ENCODE measurements around the gene RTP2.

Gene RTP2

DNA sequence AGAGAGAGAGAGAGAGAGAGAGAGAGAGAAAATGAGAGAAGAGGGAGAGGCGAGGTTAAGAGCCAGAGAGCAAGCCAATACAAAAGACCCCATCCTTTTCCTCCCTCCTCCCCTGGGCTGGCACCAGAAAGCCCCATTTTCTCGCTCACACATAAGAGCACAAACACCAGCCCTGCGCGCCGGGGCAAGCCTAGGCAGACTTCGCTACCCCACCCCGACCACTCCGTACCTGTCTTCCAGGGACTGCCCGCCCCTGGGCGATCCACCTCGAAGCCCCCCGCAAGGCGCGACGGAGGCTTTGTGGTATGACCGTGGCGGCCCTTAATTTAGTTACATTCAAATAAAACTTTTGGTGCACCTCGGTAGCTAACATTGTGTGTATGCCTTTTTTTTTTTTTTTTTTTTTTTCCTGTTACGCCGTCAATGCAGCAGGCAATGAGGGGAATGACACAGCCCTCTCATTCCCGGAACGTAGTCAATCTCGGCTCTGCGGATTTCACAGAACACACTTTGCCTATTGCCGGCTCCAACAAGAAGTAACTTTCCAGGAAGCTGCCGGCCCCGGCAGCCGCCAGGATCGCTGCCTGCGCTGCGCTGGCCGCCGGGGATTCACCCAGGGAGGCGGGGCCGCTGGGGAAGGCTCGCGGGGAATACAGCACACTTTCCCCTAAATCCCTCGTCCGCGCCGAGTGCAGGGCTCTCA is 35.2 kb upstream of the RTP2 start:
- Histone ChIP-seq H3K9me3 (ENCODE audit: control insufficient read depth in 1 of 2, low read length in 2 of 2) (no peaks in the 10 kb centered on the region), H3K27me3 (ENCODE audit: low read depth, low read length) (no peaks in the 10 kb centered on the region), H3K4me3 (ENCODE audit: low read depth in 1 of 2, low read length in 2 of 2) (peak overlapping the region; percentile 87 to 96), H3K27ac (ENCODE audit: low read length) (peak overlapping the region; percentile 100), H3K4me1 (ENCODE audit: control insufficient read depth in 1 of 2, insufficient read depth in 2 of 2, low read length in 2 of 2) (peaks cover 10 to 22% of the 10 kb centered on the region in 2 donors), H3K36me3 (ENCODE audit: control insufficient read depth in 1 of 2, insufficient read depth in 2 of 2, low read length in 2 of 2) (peaks cover 14 to 44% of the 10 kb centered on the region in 2 donors)

DNA sequence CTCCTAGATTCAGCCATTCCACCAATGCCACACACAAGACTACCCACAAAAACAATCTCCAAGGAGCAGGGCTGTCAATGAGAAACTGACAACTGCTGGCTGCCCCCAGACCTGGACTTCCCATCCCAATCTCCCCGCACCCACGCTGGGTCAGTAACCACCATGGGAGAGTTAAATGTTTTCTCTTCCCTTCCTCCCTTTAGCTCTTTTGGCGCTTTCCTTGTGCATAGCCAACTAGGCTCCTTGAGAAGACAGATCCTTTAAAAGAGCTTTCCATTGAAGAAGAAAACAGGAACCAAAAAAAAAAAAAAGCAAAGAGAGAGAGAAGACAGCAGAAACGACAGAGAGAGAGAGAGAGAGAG is 34.6 kb upstream of the RTP2 start:
- Histone ChIP-seq H3K4me3 (ENCODE audit: low read depth in 1 of 2, low read length in 2 of 2) (peak overlapping the region; percentile 87 to 96), H3K27ac (ENCODE audit: low read length) (peak overlapping the region; percentile 100), H3K4me1 (ENCODE audit: control insufficient read depth in 1 of 2, insufficient read depth in 2 of 2, low read length in 2 of 2) (peaks cover 5 to 24% of the 10 kb centered on the region in 2 donors), H3K27me3 (ENCODE audit: low read depth, low read length) (no peaks in the 10 kb centered on the region), H3K9me3 (ENCODE audit: control insufficient read depth in 1 of 2, low read length in 2 of 2) (no peaks in the 10 kb centered on the region), H3K36me3 (ENCODE audit: control insufficient read depth in 1 of 2, insufficient read depth in 2 of 2, low read length in 2 of 2) (peaks cover 19 to 45% of the 10 kb centered on the region in 2 donors)

GRCh38 chr3:187736418-187736871 is 34.1 kb upstream of the RTP2 start:
- H3K36me3 ChIP-seq (ENCODE audit: control insufficient read depth in 1 of 2, insufficient read depth in 2 of 2, low read length in 2 of 2), result peaks cover 24 to 46% of the 10 kb centered on the region in 2 donors
- H3K4me1 ChIP-seq (ENCODE audit: control insufficient read depth in 1 of 2, insufficient read depth in 2 of 2, low read length in 2 of 2), result peaks cover 5 to 26% of the 10 kb centered on the region in 2 donors
- H3K27ac ChIP-seq (ENCODE audit: low read length), result peak overlapping the region; percentile 100
- H3K9me3 ChIP-seq (ENCODE audit: control insufficient read depth in 1 of 2, low read length in 2 of 2), result no peaks in the 10 kb centered on the region
- peak overlapping the region; percentile 87 to 96 for H3K4me3 ChIP-seq (ENCODE audit: low read depth in 1 of 2, low read length in 2 of 2)
- no peaks in the 10 kb centered on the region for H3K27me3 ChIP-seq (ENCODE audit: low read depth, low read length)

DNA sequence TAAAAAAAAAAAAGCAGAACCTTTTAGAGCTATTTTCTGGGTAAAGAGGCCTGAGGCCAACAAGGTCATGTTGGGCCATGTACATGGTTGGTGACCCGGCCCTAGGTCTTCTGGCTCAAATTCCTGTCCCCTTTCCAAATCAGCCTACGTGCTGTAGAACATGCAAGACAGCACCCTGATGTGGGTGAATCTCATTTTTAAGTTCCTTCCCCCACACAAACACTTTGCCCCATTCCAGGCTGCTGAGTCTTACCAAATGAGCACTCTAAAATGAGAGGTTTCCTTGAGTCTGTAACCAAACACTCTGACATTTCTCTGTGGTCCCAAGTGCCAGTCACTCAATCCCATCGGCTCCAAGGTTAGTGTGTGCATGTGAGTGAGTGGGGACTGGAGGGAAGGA is 33.5 kb upstream of the RTP2 start:
- H3K4me3 ChIP-seq (ENCODE audit: low read depth in 1 of 2, low read length in 2 of 2), result peak overlapping the region; percentile 8 to 96
- no peaks in the 10 kb centered on the region for H3K27me3 ChIP-seq (ENCODE audit: low read depth, low read length)
- peaks cover 5 to 26% of the 10 kb centered on the region in 2 donors for H3K4me1 ChIP-seq (ENCODE audit: control insufficient read depth in 1 of 2, insufficient read depth in 2 of 2, low read length in 2 of 2)
- no peaks in the 10 kb centered on the region for H3K9me3 ChIP-seq (ENCODE audit: control insufficient read depth in 1 of 2, low read length in 2 of 2)
- H3K36me3 ChIP-seq (ENCODE audit: control insufficient read depth in 1 of 2, insufficient read depth in 2 of 2, low read length in 2 of 2), result peaks cover 30 to 52% of the 10 kb centered on the region in 2 donors
- H3K27ac ChIP-seq (ENCODE audit: low read length), result peak overlapping the region; percentile 100

DNA sequence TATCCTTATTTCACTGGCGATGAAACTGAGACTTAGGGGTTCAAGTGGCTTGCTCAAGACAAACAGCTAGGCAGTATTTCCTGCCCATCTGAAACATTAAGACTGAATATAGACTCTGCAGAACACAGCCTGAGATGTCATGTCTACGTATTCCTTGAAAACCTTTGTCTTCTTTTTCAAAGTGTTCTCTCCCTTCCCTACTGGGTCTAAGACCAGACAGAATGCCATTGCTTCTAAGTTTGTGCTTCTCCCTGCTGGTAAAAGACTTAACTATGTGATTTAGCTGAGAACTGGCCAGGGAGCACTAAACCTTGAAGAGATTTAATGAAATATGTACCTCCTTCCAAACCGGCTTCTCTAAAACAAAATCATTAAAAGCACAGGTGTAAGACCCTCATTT is 33.0 kb upstream of the RTP2 start:
- Histone ChIP-seq H3K9me3 (ENCODE audit: control insufficient read depth in 1 of 2, low read length in 2 of 2) (no peaks in the 10 kb centered on the region), H3K4me3 (ENCODE audit: low read depth in 1 of 2, low read length in 2 of 2) (peak overlapping the region in 1 of 2 donors; percentile 8), H3K4me1 (ENCODE audit: control insufficient read depth in 1 of 2, insufficient read depth in 2 of 2, low read length in 2 of 2) (peaks cover 5 to 26% of the 10 kb centered on the region in 2 donors), H3K27me3 (ENCODE audit: low read depth, low read length) (no peaks in the 10 kb centered on the region), H3K27ac (ENCODE audit: low read length) (peak overlapping the region; percentile 100), H3K36me3 (ENCODE audit: control insufficient read depth in 1 of 2, insufficient read depth in 2 of 2, low read length in 2 of 2) (peaks cover 35 to 52% of the 10 kb centered on the region in 2 donors)

GRCh38 chr3:187734841-187735240 is 32.5 kb upstream of the RTP2 start:
- no peaks in the 10 kb centered on the region for H3K27me3 ChIP-seq (ENCODE audit: low read depth, low read length)
- no peak overlapping the region for H3K27ac ChIP-seq (ENCODE audit: low read length)
- H3K9me3 ChIP-seq (ENCODE audit: control insufficient read depth in 1 of 2, low read length in 2 of 2), result no peaks in the 10 kb centered on the region
- peaks cover 5 to 26% of the 10 kb centered on the region in 2 donors for H3K4me1 ChIP-seq (ENCODE audit: control insufficient read depth in 1 of 2, insufficient read depth in 2 of 2, low read length in 2 of 2)
- peaks cover 40 to 52% of the 10 kb centered on the region in 2 donors for H3K36me3 ChIP-seq (ENCODE audit: control insufficient read depth in 1 of 2, insufficient read depth in 2 of 2, low read length in 2 of 2)
- peak overlapping the region in 1 of 2 donors; percentile 8 for H3K4me3 ChIP-seq (ENCODE audit: low read depth in 1 of 2, low read length in 2 of 2)

- H3K27ac ChIP-seq (ENCODE audit: low read length), result no peak overlapping the region
- H3K9me3 ChIP-seq (ENCODE audit: control insufficient read depth in 1 of 2, low read length in 2 of 2), result no peaks in the 10 kb centered on the region
- peaks cover 54 to 60% of the 10 kb centered on the region in 2 donors for H3K36me3 ChIP-seq (ENCODE audit: control insufficient read depth in 1 of 2, insufficient read depth in 2 of 2, low read length in 2 of 2)
Measured at GRCh38 chr3:187733371-187733770, 31.0 kb upstream of the RTP2 start.

DNA sequence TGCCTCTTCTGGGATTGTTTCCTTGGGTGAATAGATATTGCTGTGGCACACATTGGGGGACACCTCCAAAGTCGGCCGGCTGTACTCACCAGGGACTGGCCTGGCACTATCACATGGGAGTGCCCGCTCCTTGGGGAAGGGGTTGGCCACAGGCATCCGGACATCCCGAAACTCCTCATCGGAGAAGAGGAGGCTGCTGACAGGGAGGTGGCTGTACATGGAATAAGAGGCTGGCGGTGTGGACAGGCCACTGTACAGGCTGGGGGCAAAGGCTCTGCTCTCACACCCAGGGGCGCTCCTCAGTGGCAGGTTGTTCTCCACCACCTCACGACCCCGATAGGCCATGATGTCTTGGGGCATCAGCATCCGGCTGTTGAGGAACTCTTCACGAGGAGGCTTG is 27.2 kb upstream of the RTP2 start:
- Histone ChIP-seq H3K36me3 (ENCODE audit: control insufficient read depth in 1 of 2, insufficient read depth in 2 of 2, low read length in 2 of 2) (peaks cover 89 to 92% of the 10 kb centered on the region in 2 donors), H3K27ac (ENCODE audit: low read length) (no peak overlapping the region), H3K9me3 (ENCODE audit: control insufficient read depth in 1 of 2, low read length in 2 of 2) (no peaks in the 10 kb centered on the region), H3K4me1 (ENCODE audit: control insufficient read depth in 1 of 2, insufficient read depth in 2 of 2, low read length in 2 of 2) (peaks cover 0 to 7% of the 10 kb centered on the region in 2 donors), H3K4me3 (ENCODE audit: low read depth in 1 of 2, low read length in 2 of 2) (no peak overlapping the region), H3K27me3 (ENCODE audit: low read depth, low read length) (no peaks in the 10 kb centered on the region)

More at GRCh38 chr3:187733371-187733770, 31.0 kb upstream of the RTP2 start:
- H3K4me3 ChIP-seq (ENCODE audit: low read depth in 1 of 2, low read length in 2 of 2), result no peak overlapping the region
- peaks cover 5 to 26% of the 10 kb centered on the region in 2 donors for H3K4me1 ChIP-seq (ENCODE audit: control insufficient read depth in 1 of 2, insufficient read depth in 2 of 2, low read length in 2 of 2)
- no peaks in the 10 kb centered on the region for H3K27me3 ChIP-seq (ENCODE audit: low read depth, low read length)

DNA sequence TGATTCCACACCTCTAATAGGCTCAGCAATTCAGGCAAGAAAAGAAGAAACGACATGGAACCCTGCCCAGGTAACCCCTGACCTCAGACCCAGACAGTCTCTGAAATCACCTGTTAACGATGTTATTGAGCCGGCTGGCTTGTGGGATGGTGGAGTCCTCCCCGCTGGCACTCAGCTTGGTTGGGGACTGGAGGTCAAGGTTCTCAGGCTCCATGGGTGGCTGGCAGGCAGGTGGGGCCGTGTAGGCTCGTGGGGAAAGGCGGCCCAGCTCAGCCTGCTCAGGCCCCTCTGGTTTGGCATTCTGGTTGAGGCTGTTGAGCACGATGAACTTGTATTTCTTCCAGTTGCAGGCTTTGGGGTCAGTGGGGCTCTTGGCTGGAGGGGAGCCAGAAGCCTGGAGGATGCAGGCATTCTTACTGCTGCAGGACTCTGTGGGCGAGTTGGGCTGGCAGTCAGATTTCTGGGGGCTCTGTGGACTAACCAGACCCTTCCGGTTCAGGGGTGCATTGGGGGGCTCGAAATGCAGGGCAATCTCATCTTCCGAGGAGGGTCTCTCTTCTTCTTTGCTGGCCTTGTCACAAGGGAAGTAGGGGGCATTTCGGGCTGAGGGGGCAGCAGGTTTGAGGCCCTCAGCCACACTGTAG is 26.7 kb upstream of the RTP2 start:
- H3K36me3 ChIP-seq (ENCODE audit: control insufficient read depth in 1 of 2, insufficient read depth in 2 of 2, low read length in 2 of 2), result peaks cover 95 to 97% of the 10 kb centered on the region in 2 donors
- no peak overlapping the region for H3K4me3 ChIP-seq (ENCODE audit: low read depth in 1 of 2, low read length in 2 of 2)
- no peaks in the 10 kb centered on the region for H3K27me3 ChIP-seq (ENCODE audit: low read depth, low read length)
- no peak overlapping the region for H3K27ac ChIP-seq (ENCODE audit: low read length)
- H3K4me1 ChIP-seq (ENCODE audit: control insufficient read depth in 1 of 2, insufficient read depth in 2 of 2, low read length in 2 of 2), result peaks cover 0 to 7% of the 10 kb centered on the region in 2 donors
- H3K9me3 ChIP-seq (ENCODE audit: control insufficient read depth in 1 of 2, low read length in 2 of 2), result no peaks in the 10 kb centered on the region

DNA sequence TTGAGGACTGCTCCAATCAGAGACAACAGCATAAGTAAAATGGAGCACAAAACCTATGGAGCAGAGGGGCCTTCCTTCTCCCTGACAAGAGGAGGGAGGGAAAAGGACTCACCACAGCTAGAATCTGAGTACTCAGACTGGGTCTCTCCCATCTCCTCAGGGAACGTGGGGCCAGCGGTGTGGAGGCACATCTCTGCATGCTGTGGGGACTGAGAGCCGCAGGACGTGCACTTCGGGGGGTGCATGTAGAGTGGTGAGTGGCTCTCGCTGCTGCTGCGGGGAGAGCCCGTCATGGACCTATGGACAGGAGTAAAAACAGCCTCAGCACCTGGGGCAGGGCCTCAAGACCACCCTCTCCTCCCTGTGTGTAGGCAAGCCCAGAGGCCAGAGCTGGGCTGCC is 25.9 kb upstream of the RTP2 start:
- Histone ChIP-seq H3K36me3 (ENCODE audit: control insufficient read depth in 1 of 2, insufficient read depth in 2 of 2, low read length in 2 of 2) (peaks cover 97 to 100% of the 10 kb centered on the region in 2 donors), H3K27ac (ENCODE audit: low read length) (no peak overlapping the region)

DNA sequence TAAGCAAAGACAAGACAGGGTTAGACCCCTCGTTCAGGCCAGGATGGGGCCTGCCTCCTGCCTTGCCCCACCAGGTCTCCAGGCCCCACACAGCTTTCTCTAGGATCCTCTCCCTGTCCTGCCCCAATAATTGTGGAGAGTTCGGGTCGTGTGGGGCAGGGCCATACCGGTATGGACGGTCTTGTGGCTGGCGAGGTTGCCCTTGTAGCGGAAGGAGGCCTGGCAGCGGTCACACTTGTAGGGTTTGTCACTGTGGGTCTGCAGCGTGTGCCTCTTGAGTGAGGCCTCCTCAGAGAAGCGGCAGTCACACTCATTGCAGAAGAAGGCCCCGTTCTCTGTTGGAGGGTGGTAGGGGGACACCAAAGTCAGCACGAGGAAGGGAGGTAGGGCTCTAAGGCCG is 24.2 kb upstream of the RTP2 start:
- no peaks in the 10 kb centered on the region for H3K4me1 ChIP-seq (ENCODE audit: control insufficient read depth in 1 of 2, insufficient read depth in 2 of 2, low read length in 2 of 2)
- no peaks in the 10 kb centered on the region for H3K9me3 ChIP-seq (ENCODE audit: control insufficient read depth in 1 of 2, low read length in 2 of 2)
- no peak overlapping the region for H3K4me3 ChIP-seq (ENCODE audit: low read depth in 1 of 2, low read length in 2 of 2)
- H3K36me3 ChIP-seq (ENCODE audit: control insufficient read depth in 1 of 2, insufficient read depth in 2 of 2, low read length in 2 of 2), result peaks cover 91 to 98% of the 10 kb centered on the region in 2 donors
- H3K27ac ChIP-seq (ENCODE audit: low read length), result no peak overlapping the region
- no peaks in the 10 kb centered on the region for H3K27me3 ChIP-seq (ENCODE audit: low read depth, low read length)

More for the DNA sequence above, 25.9 kb upstream of the RTP2 start:
- Histone ChIP-seq H3K4me1 (ENCODE audit: control insufficient read depth in 1 of 2, insufficient read depth in 2 of 2, low read length in 2 of 2) (peaks cover 0 to 7% of the 10 kb centered on the region in 2 donors), H3K4me3 (ENCODE audit: low read depth in 1 of 2, low read length in 2 of 2) (no peak overlapping the region), H3K9me3 (ENCODE audit: control insufficient read depth in 1 of 2, low read length in 2 of 2) (no peaks in the 10 kb centered on the region), H3K27me3 (ENCODE audit: low read depth, low read length) (no peaks in the 10 kb centered on the region)

Data from muscle layer of duodenum (tissue), 2 donors.